ENCODE results near the gene TMEM200A.

GRCh38 chr6:130452336-130452735, 86.5 kb downstream of the TMEM200A start:
- TF ChIP-seq RAD21 (IDR thresholded peaks at IDR 0.05 in 1 of 2, conservative IDR thresholded peaks at IDR 0.05 in 1 of 2; ENCODE audit: low read depth in 2 of 2, low read length in 2 of 2) (no peak), EP300 (IDR thresholded peaks at IDR 0.05; ENCODE audit: borderline replicate concordance in 1 of 2, low read depth in 2 of 2, low read length in 2 of 2) (no peak), RFX5 (IDR thresholded peaks at IDR 0.05; ENCODE audit: borderline replicate concordance, low read depth, low read length) (no peak), EZH2 (IDR thresholded peaks at IDR 0.05; ENCODE audit: low read depth, low read length, severe bottlenecking) (no peak), SP4 (IDR thresholded peaks at IDR 0.05; ENCODE audit: low read length) (no peak), SUZ12 (IDR thresholded peaks at IDR 0.05; ENCODE audit: low read length) (no peak), SAP30 (IDR thresholded peaks at IDR 0.05; ENCODE audit: insufficient read depth, insufficient replicate concordance, low read length) (no peak), CTCF (IDR thresholded peaks at IDR 0.05; ENCODE audit: control extremely low read depth in 1 of 3, insufficient read depth in 1 of 3, low read depth in 1 of 3, low read length in 3 of 3) (no peak), POLR2AphosphoS5 (IDR thresholded peaks at IDR 0.05; ENCODE audit: low read depth, low read length) (no peak)
